ENCODE measurements around the gene NAMPT.

Gene NAMPT

GRCh38 chr7:106285855-106286492, 1.2 kb upstream of the NAMPT start:
- Histone ChIP-seq H3K27me3 (replicated peaks; ENCODE audit: control insufficient read depth, insufficient read depth, low read length) (no peaks in the 10 kb centered on the region), H3K4me3 (replicated peaks; ENCODE audit: low read depth, low read length) (peak overlapping the region; percentile 89), H3K36me3 (ENCODE audit: control insufficient read depth, insufficient read depth, low read length) (no peaks in the 10 kb centered on the region)
- peak; percentile 59 for DNase-seq (ENCODE audit: extremely low read depth, insufficient read length)
- TF ChIP-seq CTCF (IDR thresholded peaks at IDR 0.05; ENCODE audit: insufficient read depth, low read length, poor library complexity, severe bottlenecking) = no peak

GRCh38 chr7:106285051-106285854, 470 bp upstream of the NAMPT start:
- H3K4me3 ChIP-seq (replicated peaks; ENCODE audit: low read depth, low read length) = peak overlapping the region; percentile 89
- H3K36me3 ChIP-seq (ENCODE audit: control insufficient read depth, insufficient read depth, low read length) = no peaks in the 10 kb centered on the region
- DNase-seq (ENCODE audit: extremely low read depth, insufficient read length) = peak; percentile 100
- TF ChIP-seq CTCF (IDR thresholded peaks at IDR 0.05; ENCODE audit: insufficient read depth, low read length, poor library complexity, severe bottlenecking) = no peak
- H3K27me3 ChIP-seq (replicated peaks; ENCODE audit: control insufficient read depth, insufficient read depth, low read length) = no peaks in the 10 kb centered on the region

DNA sequence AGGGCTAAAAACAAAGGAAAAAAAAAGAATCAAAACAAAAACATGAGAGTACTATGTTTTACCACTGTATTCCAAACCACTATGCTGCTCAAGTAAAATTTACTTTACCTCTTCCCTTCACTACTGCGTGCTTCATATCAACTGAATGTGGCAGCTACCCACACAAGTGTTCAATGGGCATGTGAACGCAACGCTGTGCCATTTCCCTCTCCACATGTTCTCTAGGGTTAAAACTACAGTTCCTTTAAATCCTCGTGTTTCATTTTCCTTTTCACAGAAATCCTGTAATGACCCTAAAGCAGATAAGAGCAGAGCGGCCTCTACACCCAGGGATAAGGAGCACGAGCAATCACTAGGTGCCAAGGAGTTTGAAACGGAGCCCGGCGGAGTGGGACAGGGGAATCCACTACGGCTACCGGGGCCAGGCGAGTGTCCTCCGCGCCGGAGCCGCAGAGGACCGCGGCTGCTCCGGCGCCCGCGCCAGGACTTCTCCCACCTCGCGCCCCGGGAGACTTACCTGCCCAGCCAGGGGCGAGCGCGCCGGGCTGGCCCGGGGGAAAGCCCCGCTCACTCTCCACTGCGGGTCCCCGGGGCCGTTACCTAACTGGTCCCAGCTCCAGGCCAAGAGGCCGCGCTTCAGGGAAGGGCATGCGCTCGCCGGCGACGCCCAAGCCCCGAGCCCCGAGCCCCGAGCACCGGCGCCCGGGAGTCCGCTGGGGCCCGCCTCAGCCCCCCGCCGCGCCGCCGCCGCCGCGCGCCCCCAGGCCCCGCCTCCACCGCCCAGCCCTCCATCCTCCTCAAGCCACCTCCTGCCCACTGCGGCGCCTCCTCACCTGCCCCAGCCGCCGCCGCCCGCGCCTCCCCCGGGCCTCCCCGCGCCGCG, 711 bp downstream of the NAMPT start:
- DNase-seq (ENCODE audit: extremely low read depth, insufficient read length) = peak; percentile 58
- Histone ChIP-seq H3K4me3 (replicated peaks; ENCODE audit: low read depth, low read length) (peak overlapping the region; percentile 67), H3K27me3 (replicated peaks; ENCODE audit: control insufficient read depth, insufficient read depth, low read length) (no peaks in the 10 kb centered on the region), H3K36me3 (ENCODE audit: control insufficient read depth, insufficient read depth, low read length) (no peaks in the 10 kb centered on the region)
- TF ChIP-seq CTCF (IDR thresholded peaks at IDR 0.05; ENCODE audit: insufficient read depth, low read length, poor library complexity, severe bottlenecking) = no peak

GRCh38 chr7:106283501-106283830, 1.3 kb downstream of the NAMPT start:
- no peaks in the 10 kb centered on the region for H3K36me3 ChIP-seq (ENCODE audit: control insufficient read depth, insufficient read depth, low read length)
- no peak for DNase-seq (ENCODE audit: extremely low read depth, insufficient read length)
- no peak for TF ChIP-seq CTCF (IDR thresholded peaks at IDR 0.05; ENCODE audit: insufficient read depth, low read length, poor library complexity, severe bottlenecking)

DNA sequence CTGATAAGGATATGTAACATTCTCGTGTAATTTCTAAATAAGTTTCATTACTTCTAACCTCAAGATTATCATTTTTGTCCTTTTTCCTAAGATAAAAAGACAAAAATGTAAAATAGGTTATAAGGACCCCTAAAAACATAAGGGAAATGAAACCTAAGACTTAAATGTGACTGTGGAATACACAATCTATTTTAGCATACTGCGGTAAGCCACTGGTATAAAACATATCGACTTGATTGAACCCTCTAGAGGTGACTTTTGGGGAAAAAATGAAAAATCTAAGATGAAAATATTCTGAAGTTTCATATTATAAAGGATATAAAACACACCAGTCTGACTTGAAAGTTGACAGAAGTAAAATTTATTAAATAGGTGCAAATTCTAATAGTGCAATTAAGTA, 1.9 kb downstream of the NAMPT start:
- no peaks in the 10 kb centered on the region for H3K36me3 ChIP-seq (ENCODE audit: control insufficient read depth, insufficient read depth, low read length)
- H3K27me3 ChIP-seq (replicated peaks; ENCODE audit: control insufficient read depth, insufficient read depth, low read length) = no peaks in the 10 kb centered on the region
- TF ChIP-seq CTCF (IDR thresholded peaks at IDR 0.05; ENCODE audit: insufficient read depth, low read length, poor library complexity, severe bottlenecking) = no peak
- no peak for DNase-seq (ENCODE audit: extremely low read depth, insufficient read length)
- H3K4me3 ChIP-seq (replicated peaks; ENCODE audit: low read depth, low read length) = peak overlapping the region; percentile 67

More at GRCh38 chr7:106283501-106283830, 1.3 kb downstream of the NAMPT start:
- Histone ChIP-seq H3K27me3 (replicated peaks; ENCODE audit: control insufficient read depth, insufficient read depth, low read length) (no peaks in the 10 kb centered on the region), H3K4me3 (replicated peaks; ENCODE audit: low read depth, low read length) (peak overlapping the region; percentile 67)
